GM12892 (cell line): Measurements from ENCODE around the gene NRCAM.

Experiments used
- POLR2A ChIP-seq: IDR thresholded peaks from 2 replicates; pipeline ENCODE4 v1.6.1; 2011; ENCODE audit warnings: low read depth, low read length, control low read depth
- POLR2AphosphoS5 ChIP-seq: IDR thresholded peaks from 2 replicates; pipeline ENCODE4 v1.6.1; 2011; ENCODE audit warnings: low read depth, low read length, control low read depth
- TAF1 ChIP-seq: IDR thresholded peaks from 2 replicates; pipeline ENCODE4 v1.6.1; 2011; ENCODE audit warnings: low read depth, mild to moderate bottlenecking, control low read depth, low read length, borderline replicate concordance

DNA sequence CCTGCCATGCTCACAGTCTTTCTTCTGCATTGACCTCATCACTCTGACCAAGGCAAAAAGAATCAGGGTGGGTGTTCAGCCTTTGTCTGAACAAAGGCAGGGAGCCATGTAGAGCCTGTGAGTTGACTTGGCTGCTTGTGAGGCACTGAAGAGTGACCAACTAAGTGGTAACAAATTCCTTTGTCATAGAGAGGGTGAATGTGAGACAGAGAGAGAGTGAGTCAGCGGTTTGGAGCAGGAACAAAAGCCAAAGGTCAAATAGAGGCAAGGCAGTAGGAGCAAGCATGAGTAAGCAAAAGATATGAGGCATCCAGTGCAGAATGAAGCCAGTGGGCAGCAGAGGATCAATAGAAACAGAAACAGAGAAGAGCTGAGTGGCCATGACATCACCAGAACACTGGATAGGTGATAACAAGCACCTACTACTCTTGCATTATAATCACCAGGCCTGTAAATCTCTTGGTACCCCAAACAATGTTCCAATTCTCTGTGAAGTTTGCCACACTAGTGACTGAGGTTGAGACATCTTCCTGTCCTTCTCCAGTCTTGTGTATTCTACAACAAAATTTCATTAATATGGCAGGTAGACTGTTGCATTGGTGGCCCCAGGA, 209.9 kb downstream of the NRCAM start:
- no peak for TF ChIP-seq POLR2AphosphoS5
- TF ChIP-seq POLR2A, result no peak
- no peak for TF ChIP-seq TAF1
